ENCODE data around the gene G2E3.

G2E3 gene

GRCh38 chr14:30547388-30548048 is 11.4 kb upstream of the G2E3 start:
- H3K4me3 Mint-ChIP-seq: no peak overlapping the region
- H3K9me3 Mint-ChIP-seq (ENCODE audit: low read depth): no peaks in the 10 kb centered on the region
- H3K27me3 Mint-ChIP-seq: peaks cover 12% of the 10 kb centered on the region
- no peaks in the 10 kb centered on the region for H3K36me3 Mint-ChIP-seq
- no peaks in the 10 kb centered on the region for H3K4me1 Mint-ChIP-seq (ENCODE audit: low read depth)
- H3K27ac Mint-ChIP-seq: no peak overlapping the region

- H3K36me3 Mint-ChIP-seq: no peaks in the 10 kb centered on the region
- H3K27me3 Mint-ChIP-seq: peaks cover 7% of the 10 kb centered on the region
- peaks cover 7% of the 10 kb centered on the region for H3K4me1 Mint-ChIP-seq (ENCODE audit: low read depth)
- H3K4me3 Mint-ChIP-seq: no peak overlapping the region
- H3K9me3 Mint-ChIP-seq (ENCODE audit: low read depth): no peaks in the 10 kb centered on the region
- no peak overlapping the region for H3K27ac Mint-ChIP-seq
These were observed 8.6 kb upstream of the G2E3 start for GRCh38 chr14:30550335-30550734.

- Mint-ChIP-seq H3K36me3 (no peaks in the 10 kb centered on the region), H3K27me3 (peaks cover 7% of the 10 kb centered on the region), H3K4me3 (no peak overlapping the region), H3K4me1 (ENCODE audit: low read depth) (peaks cover 7% of the 10 kb centered on the region), H3K9me3 (ENCODE audit: low read depth) (no peaks in the 10 kb centered on the region), H3K27ac (no peak overlapping the region)
These were observed 7.5 kb upstream of the G2E3 start for GRCh38 chr14:30551460-30551859.

- Mint-ChIP-seq H3K36me3 (no peaks in the 10 kb centered on the region), H3K4me1 (ENCODE audit: low read depth) (peaks cover 10% of the 10 kb centered on the region), H3K9me3 (ENCODE audit: low read depth) (no peaks in the 10 kb centered on the region), H3K4me3 (no peak overlapping the region), H3K27me3 (peaks cover 4% of the 10 kb centered on the region), H3K27ac (no peak overlapping the region)
These were observed 5.5 kb upstream of the G2E3 start for GRCh38 chr14:30553311-30553989.

- Mint-ChIP-seq H3K4me1 (ENCODE audit: low read depth) (peaks cover 27% of the 10 kb centered on the region), H3K36me3 (no peaks in the 10 kb centered on the region), H3K27me3 (no peaks in the 10 kb centered on the region), H3K4me3 (peak overlapping the region; percentile 100), H3K9me3 (ENCODE audit: low read depth) (no peaks in the 10 kb centered on the region), H3K27ac (peak overlapping the region; percentile 34)
These were observed 640 bp upstream of the G2E3 start for GRCh38 chr14:30558362-30558674.

GRCh38 chr14:30559638-30560091 is 707 bp downstream of the G2E3 start:
- H3K36me3 Mint-ChIP-seq: peaks cover 3% of the 10 kb centered on the region
- peak overlapping the region; percentile 99 for H3K27ac Mint-ChIP-seq
- peak overlapping the region; percentile 100 for H3K4me3 Mint-ChIP-seq
- no peaks in the 10 kb centered on the region for H3K9me3 Mint-ChIP-seq (ENCODE audit: low read depth)
- H3K4me1 Mint-ChIP-seq (ENCODE audit: low read depth): peaks cover 32% of the 10 kb centered on the region
- H3K27me3 Mint-ChIP-seq: no peaks in the 10 kb centered on the region

GRCh38 chr14:30560581-30560980 is 1.6 kb downstream of the G2E3 start:
- H3K4me1 Mint-ChIP-seq (ENCODE audit: low read depth): peaks cover 38% of the 10 kb centered on the region
- H3K9me3 Mint-ChIP-seq (ENCODE audit: low read depth): no peaks in the 10 kb centered on the region
- peaks cover 3% of the 10 kb centered on the region for H3K36me3 Mint-ChIP-seq
- no peak overlapping the region for H3K27ac Mint-ChIP-seq
- peak overlapping the region; percentile 81 for H3K4me3 Mint-ChIP-seq
- no peaks in the 10 kb centered on the region for H3K27me3 Mint-ChIP-seq

GRCh38 chr14:30564235-30564867 is 5.4 kb downstream of the G2E3 start:
- Mint-ChIP-seq H3K4me3 (no peak overlapping the region), H3K9me3 (ENCODE audit: low read depth) (no peaks in the 10 kb centered on the region), H3K27ac (no peak overlapping the region), H3K36me3 (peaks cover 3% of the 10 kb centered on the region), H3K4me1 (ENCODE audit: low read depth) (peaks cover 66% of the 10 kb centered on the region), H3K27me3 (no peaks in the 10 kb centered on the region)

GRCh38 chr14:30564868-30565248 is 5.9 kb downstream of the G2E3 start:
- peaks cover 71% of the 10 kb centered on the region for H3K4me1 Mint-ChIP-seq (ENCODE audit: low read depth)
- peaks cover 3% of the 10 kb centered on the region for H3K36me3 Mint-ChIP-seq
- H3K27me3 Mint-ChIP-seq: no peaks in the 10 kb centered on the region
- H3K9me3 Mint-ChIP-seq (ENCODE audit: low read depth): no peaks in the 10 kb centered on the region
- no peak overlapping the region for H3K27ac Mint-ChIP-seq
- H3K4me3 Mint-ChIP-seq: no peak overlapping the region

- Mint-ChIP-seq H3K27ac (no peak overlapping the region), H3K4me3 (no peak overlapping the region), H3K4me1 (ENCODE audit: low read depth) (peaks cover 81% of the 10 kb centered on the region), H3K9me3 (ENCODE audit: low read depth) (no peaks in the 10 kb centered on the region), H3K36me3 (peaks cover 6% of the 10 kb centered on the region), H3K27me3 (no peaks in the 10 kb centered on the region)
These were observed 10.4 kb downstream of the G2E3 start for GRCh38 chr14:30569216-30569902.

- Mint-ChIP-seq H3K27ac (no peak overlapping the region), H3K9me3 (ENCODE audit: low read depth) (no peaks in the 10 kb centered on the region), H3K27me3 (no peaks in the 10 kb centered on the region), H3K4me3 (no peak overlapping the region), H3K4me1 (ENCODE audit: low read depth) (peaks cover 81% of the 10 kb centered on the region), H3K36me3 (peaks cover 2% of the 10 kb centered on the region)
These were observed 10.9 kb downstream of the G2E3 start for GRCh38 chr14:30569903-30570226.

GRCh38 chr14:30572237-30572636 is 13.3 kb downstream of the G2E3 start:
- no peak overlapping the region for H3K4me3 Mint-ChIP-seq
- no peak overlapping the region for H3K27ac Mint-ChIP-seq
- H3K9me3 Mint-ChIP-seq (ENCODE audit: low read depth): no peaks in the 10 kb centered on the region
- peaks cover 81% of the 10 kb centered on the region for H3K4me1 Mint-ChIP-seq (ENCODE audit: low read depth)
- no peaks in the 10 kb centered on the region for H3K27me3 Mint-ChIP-seq
- H3K36me3 Mint-ChIP-seq: peaks cover 2% of the 10 kb centered on the region

- Mint-ChIP-seq H3K36me3 (peaks cover 2% of the 10 kb centered on the region), H3K27ac (no peak overlapping the region)
These were observed 13.8 kb downstream of the G2E3 start for GRCh38 chr14:30572771-30573170.

GRCh38 chr14:30573226-30573814 is 14.4 kb downstream of the G2E3 start:
- Mint-ChIP-seq H3K9me3 (ENCODE audit: low read depth) (no peaks in the 10 kb centered on the region), H3K27me3 (no peaks in the 10 kb centered on the region), H3K4me3 (no peak overlapping the region), H3K27ac (no peak overlapping the region), H3K36me3 (peaks cover 2% of the 10 kb centered on the region), H3K4me1 (ENCODE audit: low read depth) (peaks cover 81% of the 10 kb centered on the region)

More at GRCh38 chr14:30572771-30573170, 13.8 kb downstream of the G2E3 start:
- H3K27me3 Mint-ChIP-seq: no peaks in the 10 kb centered on the region
- no peaks in the 10 kb centered on the region for H3K9me3 Mint-ChIP-seq (ENCODE audit: low read depth)
- H3K4me1 Mint-ChIP-seq (ENCODE audit: low read depth): peaks cover 81% of the 10 kb centered on the region
- H3K4me3 Mint-ChIP-seq: no peak overlapping the region

GRCh38 chr14:30573966-30574365 is 15.0 kb downstream of the G2E3 start:
- H3K27me3 Mint-ChIP-seq: no peaks in the 10 kb centered on the region
- H3K9me3 Mint-ChIP-seq (ENCODE audit: low read depth): no peaks in the 10 kb centered on the region
- H3K4me3 Mint-ChIP-seq: no peak overlapping the region
- peaks cover 2% of the 10 kb centered on the region for H3K36me3 Mint-ChIP-seq
- no peak overlapping the region for H3K27ac Mint-ChIP-seq
- peaks cover 84% of the 10 kb centered on the region for H3K4me1 Mint-ChIP-seq (ENCODE audit: low read depth)

Measured in activated naive CD8-positive, alpha-beta T cell (primary cell).